Stimulated activated CD8-positive, alpha-beta memory T cell treated with anti-CD3 and anti-CD28 coated beads, Interleukin-7, amount 100 ng/mL, for 48 hours (primary cell): ENCODE results near the gene S100A1.
"Not testable (repeated sequence)": the region's sequence is repeated elsewhere in the genome, so short reads cannot be mapped to it uniquely, and the experiment has no call there.

Experiments
- DNase-seq, 2 donors: peaks; one replicate each; pipeline ENCODE4 v3.0.0-alpha.2; 2020; ENCODE audit warnings: low read depth in 1 of 2; ENCODE audit errors: extremely low read depth in 1 of 2

The S100A1 gene

GRCh38 chr1:153627715-153628626, at the start of gene S100A1:
S100A1 (plus strand) TSS chr1:153628434; CDS start chr1:153630522, 2,088 bp downstream.
- no peak for DNase-seq

- no peak for DNase-seq
Measured at GRCh38 chr1:153578490-153578889, 49.7 kb upstream of the S100A1 start.

- no peak for DNase-seq
Measured at GRCh38 chr1:153578936-153579335, 49.3 kb upstream of the S100A1 start.

GRCh38 chr1:153582836-153583235, 45.4 kb upstream of the S100A1 start:
- DNase-seq = not testable (repeated sequence)

GRCh38 chr1:153583514-153583913, 44.7 kb upstream of the S100A1 start:
- not testable (repeated sequence) for DNase-seq

- no peak for DNase-seq
Measured at GRCh38 chr1:153583976-153584375, 44.3 kb upstream of the S100A1 start.

- DNase-seq = no peak
Measured at GRCh38 chr1:153585006-153585405, 43.2 kb upstream of the S100A1 start.

GRCh38 chr1:153586347-153586746, 41.9 kb upstream of the S100A1 start:
- DNase-seq = no peak

GRCh38 chr1:153587314-153587713, 40.9 kb upstream of the S100A1 start:
- DNase-seq = no peak

- not testable (repeated sequence) for DNase-seq
Measured at GRCh38 chr1:153588033-153588432, 40.2 kb upstream of the S100A1 start.

GRCh38 chr1:153588482-153588881, 39.8 kb upstream of the S100A1 start:
- no peak for DNase-seq

GRCh38 chr1:153592748-153593147, 35.5 kb upstream of the S100A1 start:
- no peak for DNase-seq

- peak in 1 of 2 donors; percentile 22 for DNase-seq
Measured at GRCh38 chr1:153597206-153597605, 31.0 kb upstream of the S100A1 start.

- DNase-seq = peak in 1 of 2 donors; percentile 17
Measured at GRCh38 chr1:153598309-153599172, 29.7 kb upstream of the S100A1 start.

- DNase-seq = no peak
Measured at GRCh38 chr1:153599847-153600246, 28.4 kb upstream of the S100A1 start.

- no peak for DNase-seq
Measured at GRCh38 chr1:153602749-153603148, 25.5 kb upstream of the S100A1 start.

GRCh38 chr1:153606194-153606593, 22.0 kb upstream of the S100A1 start:
- DNase-seq = no peak

- no peak for DNase-seq
Measured at GRCh38 chr1:153607381-153607780, 20.9 kb upstream of the S100A1 start.

- no peak for DNase-seq
Measured at GRCh38 chr1:153608089-153608682, 20.0 kb upstream of the S100A1 start.

- no peak for DNase-seq
Measured at GRCh38 chr1:153608742-153609584, 19.3 kb upstream of the S100A1 start.
